Mesenchymal stem cell (in vitro differentiated cells and primary cell): ENCODE measurements around the gene EFS.

Source experiments
- DNase-seq: peaks from one replicate; pipeline ENCODE4 v3.0.0-alpha.2; 2013
- H2AFZ ChIP-seq: one replicate; pipeline ENCODE4 v1.6.1; 2013; ENCODE audit warnings: low read depth, mild to moderate bottlenecking, control low read depth, inconsistent platforms, low read length, moderate library complexity
- H2AK5ac ChIP-seq: 2 replicates; pipeline ENCODE4 v1.6.1; 2013; ENCODE audit warnings: low read length, moderate library complexity, mild to moderate bottlenecking, inconsistent platforms; ENCODE audit not compliant: severe bottlenecking
- H2BK120ac ChIP-seq: one replicate; pipeline ENCODE4 v1.6.1; 2013; ENCODE audit warnings: low read depth, mild to moderate bottlenecking, inconsistent platforms, low read length, moderate library complexity
- H2BK12ac ChIP-seq, 2 experiments: one replicate each; pipeline ENCODE4 v1.6.1; 2013; ENCODE audit warnings: inconsistent platforms in 2 of 2, low read length in 2 of 2, mild to moderate bottlenecking in 2 of 2, moderate library complexity in 2 of 2, control low read depth in 1 of 2
- H2BK15ac ChIP-seq: one replicate; pipeline ENCODE4 v1.6.1; 2013; ENCODE audit warnings: mild to moderate bottlenecking, low read depth, inconsistent platforms; ENCODE audit not compliant: poor library complexity, severe bottlenecking
- H2BK5ac ChIP-seq: 2 replicates; pipeline ENCODE4 v1.6.1; 2013; ENCODE audit warnings: low read depth, mild to moderate bottlenecking, low read length, control low read depth, inconsistent platforms; ENCODE audit not compliant: poor library complexity, severe bottlenecking
- H3K14ac ChIP-seq, 2 experiments: one replicate each; pipeline ENCODE4 v1.6.1; 2013; ENCODE audit warnings: inconsistent platforms in 2 of 2, low read length in 2 of 2, control low read depth in 1 of 2, mild to moderate bottlenecking in 1 of 2, moderate library complexity in 1 of 2
- H3K18ac ChIP-seq, 2 experiments: one replicate each; pipeline ENCODE4 v1.6.1; 2013; ENCODE audit warnings: inconsistent platforms in 2 of 2, low read length in 2 of 2, control low read depth in 1 of 2, low read depth in 1 of 2, mild to moderate bottlenecking in 1 of 2
- H3K23ac ChIP-seq, 2 experiments: one replicate each; pipeline ENCODE4 v1.6.1; 2013; ENCODE audit warnings: inconsistent platforms in 2 of 2, low read length in 2 of 2, mild to moderate bottlenecking in 2 of 2, moderate library complexity in 2 of 2, control low read depth in 1 of 2
- H3K27ac ChIP-seq: 2 replicates; pipeline ENCODE4 v1.5.1; 2013; ENCODE audit warnings: mild to moderate bottlenecking, moderate library complexity, low read length, control low read depth, inconsistent platforms; ENCODE audit not compliant: poor library complexity, severe bottlenecking
- H3K27me3 ChIP-seq, 2 experiments: 2 replicates each; pipeline versions ENCODE4 v1.6.1 to v1.7.0; 2013; ENCODE audit warnings: low read length in 2 of 2, mild to moderate bottlenecking in 2 of 2, moderate library complexity in 2 of 2, control low read depth in 1 of 2, inconsistent platforms in 1 of 2; ENCODE audit not compliant: control insufficient read depth in 1 of 2, insufficient read depth in 1 of 2
- H3K36me3 ChIP-seq, 2 experiments: 2 replicates each; pipeline versions ENCODE4 v1.6.1 to v1.7.0; 2013; ENCODE audit warnings: low read length in 2 of 2, control low read depth in 1 of 2, inconsistent platforms in 1 of 2, low read depth in 1 of 2, mild to moderate bottlenecking in 1 of 2; ENCODE audit not compliant: insufficient read depth in 2 of 2, control insufficient read depth in 1 of 2
- H3K4ac ChIP-seq, 2 experiments: one replicate each; pipeline ENCODE4 v1.6.1; 2013; ENCODE audit warnings: inconsistent platforms in 2 of 2, low read length in 2 of 2, mild to moderate bottlenecking in 2 of 2, moderate library complexity in 2 of 2, control low read depth in 1 of 2, low read depth in 1 of 2
- H3K4me1 ChIP-seq: 2 replicates; pipeline ENCODE4 v1.6.1; 2013; ENCODE audit warnings: low read depth, low read length, control low read depth; ENCODE audit not compliant: control insufficient read depth, insufficient read depth
- H3K4me2 ChIP-seq: 2 replicates; pipeline ENCODE4 v1.6.1; 2013; ENCODE audit warnings: low read length, mild to moderate bottlenecking, inconsistent platforms; ENCODE audit not compliant: poor library complexity, severe bottlenecking
- H3K4me3 ChIP-seq, 2 experiments: 2 replicates each; pipeline versions ENCODE4 v1.5.1 to v1.7.0; 2013; ENCODE audit warnings: low read length in 2 of 2, mild to moderate bottlenecking in 2 of 2, control low read depth in 1 of 2, low read depth in 1 of 2; ENCODE audit not compliant: insufficient read depth in 1 of 2
- H3K79me1 ChIP-seq: replicated peaks from 2 replicates; pipeline ENCODE4 v1.6.1; 2013; ENCODE audit warnings: mild to moderate bottlenecking, control low read depth, low read length, inconsistent platforms; ENCODE audit not compliant: poor library complexity, severe bottlenecking
- H3K9ac ChIP-seq: 2 replicates; pipeline ENCODE4 v1.7.0; 2013; ENCODE audit warnings: mild to moderate bottlenecking, low read length, moderate library complexity
- H3K9me3 ChIP-seq: 2 replicates; pipeline ENCODE4 v1.7.0; 2013; ENCODE audit warnings: mild to moderate bottlenecking, low read length; ENCODE audit not compliant: control insufficient read depth
- H4K8ac ChIP-seq: one replicate; pipeline ENCODE4 v1.6.1; 2013; ENCODE audit warnings: inconsistent platforms, mild to moderate bottlenecking, low read length, moderate library complexity
- H4K91ac ChIP-seq: one replicate; pipeline ENCODE4 v1.6.1; 2013; ENCODE audit warnings: mild to moderate bottlenecking, low read length, inconsistent platforms
- WGBS: methylation state at CpG from one replicate; pipeline ENCODE4 v1.1.7; 2013; ENCODE audit warnings: mixed read lengths; 5-methylcytosine and 5-hydroxymethylcytosine counted together

EFS gene

DNA sequence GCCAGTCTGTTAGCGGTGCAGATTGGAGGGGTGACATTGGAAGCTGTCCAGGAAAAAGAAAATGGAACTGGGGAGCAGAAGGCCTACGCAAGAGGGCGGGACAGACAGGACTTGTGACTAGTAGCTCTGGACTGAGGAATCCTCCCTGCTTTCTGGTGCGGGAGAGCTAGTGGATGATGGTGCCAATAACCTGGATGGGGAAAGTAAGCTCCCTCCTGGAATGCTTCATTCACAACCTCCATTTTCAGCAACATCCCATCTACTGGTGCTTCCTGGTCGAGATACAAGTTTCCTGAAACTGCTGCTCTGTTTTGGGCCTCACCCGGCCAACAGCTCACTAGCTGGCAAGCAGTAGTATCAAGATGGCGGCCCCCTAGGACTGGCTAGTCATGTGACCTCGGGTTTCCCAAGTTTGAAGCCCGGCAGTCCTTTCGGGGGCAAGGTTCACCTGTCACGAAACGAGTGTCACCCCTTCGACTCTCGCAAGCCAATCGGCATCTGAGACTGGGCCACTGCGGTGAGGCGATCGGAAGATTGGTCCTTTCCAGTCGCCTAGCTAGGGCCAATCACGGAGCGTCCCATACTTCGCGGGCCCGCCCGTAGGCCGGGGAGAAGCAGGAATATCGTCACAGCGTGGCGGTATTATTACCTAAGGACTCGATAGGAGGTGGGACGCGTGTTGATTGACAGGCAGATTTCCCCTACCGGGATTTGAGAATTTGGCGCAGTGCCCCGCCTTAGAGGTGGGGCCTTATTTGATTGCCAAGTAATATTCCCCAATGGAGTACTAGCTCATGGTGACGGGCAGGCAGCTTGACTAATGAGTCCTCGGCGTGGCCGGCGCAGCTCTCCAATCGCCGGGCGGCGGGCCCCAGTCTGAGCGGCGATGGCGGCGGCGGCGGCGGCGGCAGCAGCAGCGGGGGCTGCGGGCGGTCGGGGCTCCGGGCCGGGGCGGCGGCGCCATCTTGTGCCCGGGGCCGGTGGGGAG lies 44.1 kb downstream of the EFS start, which contains the start of gene PABPN1:
PABPN1 (plus strand) TSS at position 874 of the 988 bp plus-strand sequence; CDS start at position 887, 13 bp downstream.
- peak within 1 kb of the TSS; percentile 71 for H3K4me2 ChIP-seq
- no peaks in the 10 kb centered on the region for H3K9me3 ChIP-seq
- peak within 1 kb of the TSS; percentile 92 to 96 for H3K18ac ChIP-seq
- H2BK5ac ChIP-seq = peak within 1 kb of the TSS; percentile 89
- peaks cover 14% of the 10 kb centered on the region for H3K79me1 ChIP-seq
- 8% methylated on average over 54 of the region's 63 CpGs for WGBS
- peaks cover 16% of the 10 kb centered on the region for H3K4me1 ChIP-seq
- H4K8ac ChIP-seq = peak within 1 kb of the TSS; percentile 97
- H2BK12ac ChIP-seq = no peak within 1 kb of the TSS
- H3K4ac ChIP-seq = peak within 1 kb of the TSS; percentile 75 to 95
- H2BK15ac ChIP-seq = peak within 1 kb of the TSS; percentile 95
- H3K23ac ChIP-seq = peak within 1 kb of the TSS in 1 of 2 experiments; percentile 14
- H3K27me3 ChIP-seq = no peaks in the 10 kb centered on the region
- peaks cover 31 to 60% of the 10 kb centered on the region in 2 experiments for H3K36me3 ChIP-seq
- peak within 1 kb of the TSS; percentile 88 for H2BK120ac ChIP-seq
- peak within 1 kb of the TSS; percentile 87 for H3K27ac ChIP-seq
- H2AFZ ChIP-seq = peak within 1 kb of the TSS; percentile 73
- H3K9ac ChIP-seq = peak within 1 kb of the TSS; percentile 97
- H3K4me3 ChIP-seq = peak within 1 kb of the TSS; percentile 77 to 93
- peak within 1 kb of the TSS; percentile 48 to 50 for H3K14ac ChIP-seq
- peak within 1 kb of the TSS; percentile 83 for H2AK5ac ChIP-seq
- DNase-seq = peak; percentile 100
- peak within 1 kb of the TSS; percentile 89 for H4K91ac ChIP-seq

DNA sequence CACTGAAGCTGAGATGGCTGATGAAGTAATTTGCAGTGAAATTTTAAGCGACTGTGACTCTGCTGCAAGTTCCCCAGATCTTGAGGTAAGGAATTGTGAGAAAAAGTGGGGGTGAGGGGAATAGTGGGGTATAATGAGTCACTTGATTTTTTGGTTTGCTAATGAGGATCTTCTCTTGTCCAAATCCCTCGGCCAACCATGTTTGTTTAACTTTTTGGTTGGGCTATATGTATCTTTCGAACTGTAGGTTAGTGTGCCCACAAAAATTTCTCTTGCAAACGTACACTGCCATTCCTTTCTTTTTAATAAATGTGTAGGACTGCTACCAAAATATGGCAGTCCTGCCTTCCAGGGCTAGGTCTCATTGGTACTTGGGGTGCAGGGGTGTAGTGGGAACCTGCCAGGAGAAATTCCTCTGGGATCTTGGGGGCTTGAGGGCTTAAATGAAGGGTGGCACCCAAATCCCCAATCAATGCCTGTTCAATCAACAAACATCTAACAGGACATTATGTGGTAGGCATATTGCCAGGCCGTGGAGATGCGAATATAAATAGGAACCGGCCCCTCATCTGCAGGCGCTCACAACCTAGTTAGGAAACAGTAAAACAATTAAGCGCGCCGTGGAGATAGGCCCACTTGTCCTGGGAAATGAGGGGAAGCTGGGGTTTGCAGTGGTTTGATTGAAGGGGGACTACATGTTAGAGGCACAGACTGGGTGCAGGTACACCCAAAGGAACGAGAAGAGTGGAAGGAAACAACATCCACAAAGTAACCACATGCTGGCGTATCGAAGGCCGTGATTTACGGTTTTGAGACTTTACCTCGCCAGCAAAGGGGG lies 45.0 kb downstream of the EFS start:
- H3K27me3 ChIP-seq = no peaks in the 10 kb centered on the region
- H3K18ac ChIP-seq = peak overlapping the region; percentile 68 to 82
- H3K79me1 ChIP-seq = peaks cover 13% of the 10 kb centered on the region
- peak overlapping the region; percentile 73 for H2AFZ ChIP-seq
- no peak overlapping the region for H3K4me2 ChIP-seq
- H2BK12ac ChIP-seq = no peak overlapping the region
- 98% methylated on average over 17 of the region's 17 CpGs for WGBS
- no peak overlapping the region for H2BK120ac ChIP-seq
- peaks cover 26 to 58% of the 10 kb centered on the region in 2 experiments for H3K36me3 ChIP-seq
- no peak for DNase-seq
- peaks cover 16% of the 10 kb centered on the region for H3K4me1 ChIP-seq
- H4K91ac ChIP-seq = peak overlapping the region; percentile 89
- H3K9me3 ChIP-seq = no peaks in the 10 kb centered on the region
- no peak overlapping the region for H2BK5ac ChIP-seq
- peak overlapping the region; percentile 83 for H2AK5ac ChIP-seq
- no peak overlapping the region for H2BK15ac ChIP-seq
- H3K23ac ChIP-seq = peak overlapping the region in 1 of 2 experiments; percentile 3
- H3K9ac ChIP-seq = peak overlapping the region; percentile 79
- peak overlapping the region; percentile 27 to 86 for H3K4ac ChIP-seq
- H4K8ac ChIP-seq = peak overlapping the region; percentile 97
- peak overlapping the region in 1 of 2 experiments; percentile 60 for H3K4me3 ChIP-seq
- H3K27ac ChIP-seq = peak overlapping the region; percentile 87
- H3K14ac ChIP-seq = no peak overlapping the region

DNA sequence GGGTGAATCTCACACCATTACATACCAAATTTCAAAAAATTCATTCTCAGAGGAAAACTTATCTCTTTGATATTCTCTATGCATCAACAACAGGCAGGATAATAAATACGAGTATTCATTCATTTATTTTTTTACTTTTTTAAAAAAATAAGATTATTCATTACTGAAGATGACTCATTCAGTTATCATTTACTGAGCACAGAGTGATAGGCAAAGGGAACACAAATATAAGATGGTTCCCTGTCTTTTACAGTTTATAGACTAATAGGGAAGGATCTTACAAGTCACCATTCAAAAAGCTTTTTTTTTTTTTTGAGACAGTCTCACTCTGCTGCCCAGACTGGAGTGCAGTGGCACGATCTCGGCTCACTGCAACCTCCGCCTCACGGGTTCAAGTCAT lies 48.7 kb downstream of the EFS start:
- H2BK12ac ChIP-seq = no peak overlapping the region
- no peaks in the 10 kb centered on the region for H3K9me3 ChIP-seq
- H3K14ac ChIP-seq = no peak overlapping the region
- no peaks in the 10 kb centered on the region for H3K27me3 ChIP-seq
- H3K27ac ChIP-seq = no peak overlapping the region
- no peak overlapping the region for H4K8ac ChIP-seq
- no peak overlapping the region for H3K18ac ChIP-seq
- no peak overlapping the region for H4K91ac ChIP-seq
- no peak overlapping the region for H3K23ac ChIP-seq
- H2BK120ac ChIP-seq = no peak overlapping the region
- no peak overlapping the region for H2BK15ac ChIP-seq
- H3K4me2 ChIP-seq = no peak overlapping the region
- peaks cover 10% of the 10 kb centered on the region for H3K79me1 ChIP-seq
- H2BK5ac ChIP-seq = no peak overlapping the region
- DNase-seq = no peak
- no peak overlapping the region for H3K4me3 ChIP-seq
- 97% methylated on average over 4 of the region's 5 CpGs for WGBS
- peaks cover 8% of the 10 kb centered on the region for H3K4me1 ChIP-seq
- no peak overlapping the region for H2AK5ac ChIP-seq
- no peak overlapping the region for H2AFZ ChIP-seq
- peaks cover 25 to 56% of the 10 kb centered on the region in 2 experiments for H3K36me3 ChIP-seq
- no peak overlapping the region for H3K4ac ChIP-seq
- no peak overlapping the region for H3K9ac ChIP-seq
